ENCODE measurements around the gene SMPX.

- TF ChIP-seq CTCF (IDR thresholded peaks at IDR 0.05 in 4 of 5, conservative IDR thresholded peaks at IDR 0.05 in 1 of 5) (no peak), POLR2A (IDR thresholded peaks at IDR 0.05) (no peak)
Measured at GRCh38 chrX:21723084-21723483, 34.8 kb downstream of the SMPX start.
